GM23248 (cell line): ENCODE results near the gene PRSS57. TPM values are rescaled to one million over a fixed set of nuclear protein-coding genes. Genes with fewer than 3 reads are reported as not detected.

Experiments used
- DNase-seq: peaks from one replicate; pipeline ENCODE4 v3.0.0-alpha.2; 2015
- H2AFZ ChIP-seq: fragments of 200-600 bp; sonication (generic); 2 replicates; pipeline ENCODE4 v1.6.1; 2016; ENCODE audit warnings: antibody characterized with exemption
- H3F3A ChIP-seq: fragments of 200-600 bp; sonication (generic); 2 replicates; pipeline ENCODE4 v1.6.1; 2016; ENCODE audit warnings: mild to moderate bottlenecking, antibody characterized with exemption, mixed run types; ENCODE audit not compliant: insufficient read depth
- H3K27ac ChIP-seq: fragments of 200-600 bp; sonication (generic); 2 replicates; pipeline ENCODE4 v1.5.1; 2016; ENCODE audit warnings: mild to moderate bottlenecking
- H3K27me3 ChIP-seq: fragments of 200-600 bp; sonication (generic); replicated peaks from 2 replicates; pipeline ENCODE4 v1.6.1; 2016; ENCODE audit warnings: mild to moderate bottlenecking; ENCODE audit not compliant: insufficient read depth
- H3K36me3 ChIP-seq: fragments of 200-600 bp; sonication (generic); 2 replicates; pipeline ENCODE4 v1.6.1; 2016; ENCODE audit warnings: low read depth, mild to moderate bottlenecking
- H3K4me1 ChIP-seq: fragments of 200-600 bp; sonication (generic); 2 replicates; pipeline ENCODE4 v1.6.1; 2016; ENCODE audit warnings: mild to moderate bottlenecking; ENCODE audit not compliant: insufficient read depth
- H3K4me2 ChIP-seq: fragments of 200-600 bp; sonication (generic); one replicate; pipeline ENCODE4 v1.6.1; 2016; ENCODE audit warnings: mild to moderate bottlenecking; ENCODE audit not compliant: unreplicated experiment
- H3K4me3 ChIP-seq: fragments of 200-600 bp; sonication (generic); 2 replicates; pipeline ENCODE4 v1.5.1; 2016; ENCODE audit warnings: mild to moderate bottlenecking
- H3K79me2 ChIP-seq: fragments of 200-600 bp; sonication (generic); 2 replicates; pipeline ENCODE4 v1.6.1; 2016; ENCODE audit warnings: mild to moderate bottlenecking; ENCODE audit not compliant: insufficient read depth
- H3K9ac ChIP-seq: fragments of 200-600 bp; sonication (generic); 2 replicates; pipeline ENCODE4 v1.6.1; 2016; ENCODE audit warnings: mild to moderate bottlenecking
- H3K9me2 ChIP-seq: fragments of 200-600 bp; sonication (generic); 2 replicates; pipeline ENCODE4 v1.6.1; 2016; ENCODE audit warnings: mixed run types, mild to moderate bottlenecking, moderate library complexity; ENCODE audit not compliant: insufficient read depth
- H3K9me3 ChIP-seq: fragments of 200-600 bp; sonication (generic); one replicate; pipeline ENCODE4 v1.6.1; 2017; ENCODE audit warnings: low read depth
- H4K20me1 ChIP-seq: fragments of 200-600 bp; sonication (generic); 2 replicates; pipeline ENCODE4 v1.6.0; 2016; ENCODE audit not compliant: insufficient read depth
- EZH2 ChIP-seq: fragments of 200-600 bp; sonication (generic); IDR thresholded peaks from 2 replicates; pipeline ENCODE4 v1.6.1; 2018; ENCODE audit warnings: antibody characterized with exemption, mild to moderate bottlenecking; ENCODE audit not compliant: insufficient read depth, poor library complexity, severe bottlenecking
- EZH2phosphoT487 ChIP-seq: fragments of 200-600 bp; sonication (generic); IDR thresholded peaks from 2 replicates; pipeline ENCODE4 v1.6.1; 2018; ENCODE audit warnings: antibody characterized with exemption, moderate library complexity, mild to moderate bottlenecking, low read depth; ENCODE audit not compliant: insufficient read depth
- WGBS, 2 experiments: methylation state at CpG; one replicate each; pipeline ENCODE4 v1.1.6; 2015 to 2017; ENCODE audit warnings: low lambda C conversion rate in 2 of 2, low coverage in 1 of 2; ENCODE audit errors: missing lambda C conversion rate in 2 of 2; 5-methylcytosine and 5-hydroxymethylcytosine counted together
- in situ Hi-C: fragments of 300-500 bp; cut with MboI; formaldehyde crosslinking; loops from 2 replicates; pipeline ENCODE4 v1.15.0; 2020
- polyA plus RNA-seq: library from polyadenylated mRNA; unstranded; fragments of >200 nt; fragmentation: Nextera tagmentation; extraction: Ambion mirVana; gene quantifications from 2 replicates; pipeline ENCODE4 v1.2.1, GENCODE V29; 2016
- total RNA-seq: library from RNA; depleted of rRNA; stranded (reverse); fragments of >200 nt; shearing (Covaris generic); gene quantifications from 2 replicates; pipeline ENCODE4 v1.2.3, GENCODE V29; 2014

Gene PRSS57
- total and polyA plus RNA-seq, 2 experiments from 2014 or later: not detected

- no peak overlapping the region for H3K9ac ChIP-seq
- peaks cover 7% of the 10 kb centered on the region; the same call in 1 of the 2 replicates for H3K36me3 ChIP-seq
- H3K4me2 ChIP-seq: no peak overlapping the region
- no peak overlapping the region for H3K27ac ChIP-seq
- H2AFZ ChIP-seq: no peak overlapping the region
- H3K9me3 ChIP-seq: no peaks in the 10 kb centered on the region
- H3K9me2 ChIP-seq: no peaks in the 10 kb centered on the region
- H3K4me3 ChIP-seq: no peak overlapping the region
- H3K4me1 ChIP-seq: no peaks in the 10 kb centered on the region
- H3K79me2 ChIP-seq: peaks cover 38% of the 10 kb centered on the region
- in situ Hi-C loops: no loop called here
- DNase-seq: no peak
- H3F3A ChIP-seq: no peaks in the 10 kb centered on the region
- no peaks in the 10 kb centered on the region for H3K27me3 ChIP-seq
- TF ChIP-seq EZH2 (no peak), EZH2phosphoT487 (no peak)
- no peaks in the 10 kb centered on the region for H4K20me1 ChIP-seq
- WGBS, 2 experiments: 94 to 95% methylated on average over 41 to 48 of the region's 48 CpGs
Observed at GRCh38 chr19:646779-647565, 48.3 kb downstream of the PRSS57 start.

DNA sequence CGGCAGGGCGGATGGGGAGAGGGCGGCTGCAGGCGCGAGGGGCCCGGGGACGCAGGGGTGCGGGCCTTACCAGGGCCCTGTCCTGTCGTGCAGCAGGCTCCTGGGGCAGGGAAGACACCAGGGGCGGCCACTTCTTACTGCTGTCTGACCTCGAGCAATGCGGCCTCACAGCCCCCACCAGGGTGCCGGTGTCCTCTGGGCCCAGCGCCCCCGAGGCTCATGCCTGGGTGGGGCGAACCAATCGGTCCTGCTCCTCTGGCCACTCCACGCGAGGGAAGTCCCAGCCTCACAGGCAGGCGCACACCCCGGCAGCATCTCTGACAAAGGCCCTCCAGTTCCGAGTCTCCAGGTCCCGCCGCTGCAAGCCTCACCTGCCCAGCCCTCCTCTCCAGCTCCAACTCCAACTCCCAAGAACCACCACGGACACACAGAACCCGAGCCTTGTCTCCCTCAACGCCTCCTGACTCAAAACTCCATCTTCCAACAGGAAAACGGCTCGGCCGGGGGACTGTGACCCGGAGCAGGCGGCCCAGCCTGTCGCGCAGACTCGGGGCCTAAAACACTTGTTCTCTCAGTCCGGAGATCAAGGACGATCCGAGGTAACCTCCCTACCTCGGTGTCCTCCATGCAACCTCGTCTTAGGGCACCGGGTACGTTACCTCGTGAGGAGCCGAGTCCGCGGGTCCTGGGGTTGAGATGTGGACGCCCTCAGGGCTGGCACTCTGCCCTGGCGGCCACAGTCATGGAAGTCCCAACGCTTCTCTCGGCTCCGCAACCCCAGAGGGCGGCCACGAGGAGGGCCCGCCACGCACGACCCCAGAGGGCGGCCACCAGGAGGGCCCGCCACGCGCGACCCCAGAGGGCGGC lies 49.1 kb downstream of the PRSS57 start:
- TF ChIP-seq EZH2 (no peak), EZH2phosphoT487 (no peak)
- Histone ChIP-seq H3K9me2 (no peaks in the 10 kb centered on the region), H3F3A (no peaks in the 10 kb centered on the region), H4K20me1 (no peaks in the 10 kb centered on the region), H2AFZ (no peak overlapping the region), H3K4me3 (no peak overlapping the region), H3K9me3 (no peaks in the 10 kb centered on the region), H3K9ac (no peak overlapping the region), H3K4me1 (no peaks in the 10 kb centered on the region), H3K27me3 (no peaks in the 10 kb centered on the region), H3K79me2 (peaks cover 30% of the 10 kb centered on the region), H3K36me3 (peaks cover 7% of the 10 kb centered on the region; the same call in 1 of the 2 replicates), H3K27ac (no peak overlapping the region), H3K4me2 (no peak overlapping the region)
- 93 to 97% methylated on average over 42 to 62 of the region's 62 CpGs for WGBS, 2 experiments
- in situ Hi-C loops: no loop called here
- DNase-seq: no peak

DNA sequence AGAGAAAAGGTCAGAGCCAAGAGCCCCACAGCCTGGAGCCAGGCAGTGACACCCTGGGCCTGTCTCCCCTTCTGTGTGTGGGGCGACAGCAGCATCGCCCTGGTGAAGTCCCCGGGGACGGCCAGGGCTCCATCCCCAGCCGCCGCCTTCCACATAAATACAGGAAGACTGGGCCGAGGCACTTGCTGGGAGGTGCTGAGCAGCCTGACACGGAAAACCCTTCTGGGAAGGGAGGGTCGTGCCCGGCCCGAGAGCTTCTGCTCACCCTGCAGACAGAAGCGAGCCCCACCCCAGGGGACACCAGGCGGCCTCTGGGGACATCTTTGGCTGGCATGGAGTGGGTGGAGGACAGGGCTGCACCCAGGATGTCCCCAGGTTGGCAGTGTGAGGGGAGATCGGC lies 50.5 kb downstream of the PRSS57 start:
- Histone ChIP-seq H3K9me3 (no peaks in the 10 kb centered on the region), H3K9ac (no peak overlapping the region), H3K79me2 (peaks cover 17% of the 10 kb centered on the region), H4K20me1 (no peaks in the 10 kb centered on the region), H3K9me2 (no peaks in the 10 kb centered on the region), H3K4me1 (no peaks in the 10 kb centered on the region), H3F3A (no peaks in the 10 kb centered on the region), H3K36me3 (peaks cover 7% of the 10 kb centered on the region; the same call in 1 of the 2 replicates), H3K27ac (no peak overlapping the region), H3K27me3 (no peaks in the 10 kb centered on the region), H3K4me3 (no peak overlapping the region), H2AFZ (no peak overlapping the region), H3K4me2 (no peak overlapping the region)
- no peak for DNase-seq
- TF ChIP-seq EZH2phosphoT487: no peak
- WGBS, 2 experiments: 86% methylated on average over 13 of the region's 14 CpGs
- in situ Hi-C loops: no loop called here

- in situ Hi-C loops: no loop called here
- Histone ChIP-seq H3K79me2 (peaks cover 13% of the 10 kb centered on the region), H3K4me2 (no peak overlapping the region), H3K27ac (no peak overlapping the region), H3K4me1 (no peaks in the 10 kb centered on the region), H3K9me2 (no peaks in the 10 kb centered on the region), H3K9me3 (no peaks in the 10 kb centered on the region), H3K4me3 (no peak overlapping the region), H4K20me1 (no peaks in the 10 kb centered on the region), H2AFZ (no peak overlapping the region), H3K27me3 (no peaks in the 10 kb centered on the region), H3K36me3 (peaks cover 7% of the 10 kb centered on the region; the same call in 1 of the 2 replicates), H3K9ac (no peak overlapping the region), H3F3A (no peaks in the 10 kb centered on the region)
- WGBS, 2 experiments: 74 to 85% methylated on average over 16 to 26 of the region's 28 CpGs
- no peak for DNase-seq
- TF ChIP-seq EZH2: no peak
- no peak for TF ChIP-seq EZH2phosphoT487
Observed at GRCh38 chr19:644363-644762, 50.9 kb downstream of the PRSS57 start.
